ENCODE measurements around the gene GNB5. TPM values are rescaled to one million over a fixed set of nuclear protein-coding genes. Genes with fewer than 3 reads are reported as not detected.

The GNB5 gene
- total and polyA plus RNA-seq, 2 of the 13 experiments (the other 11 are each of a cell fraction or from before 2014, with no cell fraction given), result 13.7 to 14.4 TPM

DNA sequence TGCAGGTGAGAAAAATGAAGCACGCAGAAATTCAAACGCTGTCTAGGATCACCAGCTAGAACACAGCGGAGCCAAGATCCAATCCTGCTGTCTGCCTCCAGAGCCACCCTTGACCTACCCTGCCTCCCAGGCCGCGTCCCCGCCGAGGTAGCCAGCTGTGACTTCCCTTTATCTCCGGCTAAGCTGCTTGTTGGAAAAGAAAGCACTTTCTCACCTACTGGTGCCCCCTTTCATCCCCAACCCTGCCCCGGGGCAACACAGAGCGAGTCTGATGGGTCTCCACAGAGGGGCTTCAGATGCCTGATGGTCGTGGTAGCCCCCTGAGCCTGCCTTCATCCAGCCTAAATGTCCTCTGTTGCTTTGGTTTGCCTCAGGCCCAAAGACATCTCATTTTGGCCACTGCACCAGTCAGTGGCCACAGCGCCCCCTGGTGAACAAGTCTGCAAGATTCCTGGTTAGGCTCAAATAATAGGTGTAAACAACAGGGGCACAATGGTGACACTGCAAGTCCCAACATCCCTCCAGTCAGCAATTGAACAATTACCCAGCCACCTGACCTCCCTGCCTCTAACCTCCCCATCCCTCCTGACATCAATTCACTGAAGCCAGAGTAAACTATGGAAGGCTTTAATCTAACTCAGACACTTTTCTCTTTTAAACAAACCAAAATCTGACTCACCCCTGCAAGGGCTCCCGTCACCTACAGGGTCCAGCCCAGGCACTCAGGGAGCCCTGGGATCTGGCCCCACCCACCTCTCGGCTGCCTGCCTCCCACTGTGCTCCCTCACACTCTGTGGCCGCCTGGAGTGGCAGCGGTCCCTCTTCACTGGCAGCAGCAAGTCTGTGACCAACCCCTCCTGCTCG is 51.4 kb downstream of the GNB5 start:
- no peaks in the 10 kb centered on the region; a peak in 1 of 5 replicates for H3K36me3 ChIP-seq (replicated peaks in 1 of 2; ENCODE audit: control insufficient read depth in 1 of 2, insufficient read depth in 2 of 2, low read length in 2 of 2)
- BruUV-seq (replicated peaks), result no TSS peak
- TF ChIP-seq HES4 (CRISPR knock-in tag; IDR thresholded peaks at IDR 0.05; ENCODE audit: borderline replicate concordance) (0 out of 2 replicates have a peak, but pooled peaks have one; percentile 4), SP140L (CRISPR knock-in tag; IDR thresholded peaks at IDR 0.05; ENCODE audit: borderline replicate concordance) (no peak), LCORL (IDR thresholded peaks at IDR 0.05) (no peak), LCORL (CRISPR knock-in tag; IDR thresholded peaks at IDR 0.05) (peak; percentile 62; the same call in 1 of the 2 replicates), SMYD3 (CRISPR knock-in tag; IDR thresholded peaks at IDR 0.05) (no peak), RFXAP (CRISPR knock-in tag; IDR thresholded peaks at IDR 0.05; ENCODE audit: borderline replicate concordance) (0 out of 2 replicates have a peak, but pooled peaks have one; percentile 35), BRCA1 (CRISPR knock-in tag; IDR thresholded peaks at IDR 0.05) (no peak), ZFX (CRISPR knock-in tag; IDR thresholded peaks at IDR 0.05; ENCODE audit: low read depth) (peak; percentile 47; the same call in 1 of the 2 replicates), HOXA5 (CRISPR knock-in tag; IDR thresholded peaks at IDR 0.05) (peak; percentile 63; the same call in 1 of the 2 replicates), HNRNPK (IDR thresholded peaks at IDR 0.05; ENCODE audit: low read depth, low read length, poor library complexity, severe bottlenecking) (no peak), RELA (CRISPR knock-in tag; IDR thresholded peaks at IDR 0.05) (0 out of 2 replicates have a peak, but pooled peaks have one; percentile 17)
- TF ChIP-seq, protein P1, sequence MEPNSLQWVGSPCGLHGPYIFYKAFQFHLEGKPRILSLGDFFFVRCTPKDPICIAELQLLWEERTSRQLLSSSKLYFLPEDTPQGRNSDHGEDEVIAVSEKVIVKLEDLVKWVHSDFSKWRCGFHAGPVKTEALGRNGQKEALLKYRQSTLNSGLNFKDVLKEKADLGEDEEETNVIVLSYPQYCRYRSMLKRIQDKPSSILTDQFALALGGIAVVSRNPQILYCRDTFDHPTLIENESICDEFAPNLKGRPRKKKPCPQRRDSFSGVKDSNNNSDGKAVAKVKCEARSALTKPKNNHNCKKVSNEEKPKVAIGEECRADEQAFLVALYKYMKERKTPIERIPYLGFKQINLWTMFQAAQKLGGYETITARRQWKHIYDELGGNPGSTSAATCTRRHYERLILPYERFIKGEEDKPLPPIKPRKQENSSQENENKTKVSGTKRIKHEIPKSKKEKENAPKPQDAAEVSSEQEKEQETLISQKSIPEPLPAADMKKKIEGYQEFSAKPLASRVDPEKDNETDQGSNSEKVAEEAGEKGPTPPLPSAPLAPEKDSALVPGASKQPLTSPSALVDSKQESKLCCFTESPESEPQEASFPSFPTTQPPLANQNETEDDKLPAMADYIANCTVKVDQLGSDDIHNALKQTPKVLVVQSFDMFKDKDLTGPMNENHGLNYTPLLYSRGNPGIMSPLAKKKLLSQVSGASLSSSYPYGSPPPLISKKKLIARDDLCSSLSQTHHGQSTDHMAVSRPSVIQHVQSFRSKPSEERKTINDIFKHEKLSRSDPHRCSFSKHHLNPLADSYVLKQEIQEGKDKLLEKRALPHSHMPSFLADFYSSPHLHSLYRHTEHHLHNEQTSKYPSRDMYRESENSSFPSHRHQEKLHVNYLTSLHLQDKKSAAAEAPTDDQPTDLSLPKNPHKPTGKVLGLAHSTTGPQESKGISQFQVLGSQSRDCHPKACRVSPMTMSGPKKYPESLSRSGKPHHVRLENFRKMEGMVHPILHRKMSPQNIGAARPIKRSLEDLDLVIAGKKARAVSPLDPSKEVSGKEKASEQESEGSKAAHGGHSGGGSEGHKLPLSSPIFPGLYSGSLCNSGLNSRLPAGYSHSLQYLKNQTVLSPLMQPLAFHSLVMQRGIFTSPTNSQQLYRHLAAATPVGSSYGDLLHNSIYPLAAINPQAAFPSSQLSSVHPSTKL (CRISPR knock-in tag; IDR thresholded peaks at IDR 0.05), result 0 out of 2 replicates have a peak, but pooled peaks have one; percentile 38
- TF ChIP-seq, protein P2, sequence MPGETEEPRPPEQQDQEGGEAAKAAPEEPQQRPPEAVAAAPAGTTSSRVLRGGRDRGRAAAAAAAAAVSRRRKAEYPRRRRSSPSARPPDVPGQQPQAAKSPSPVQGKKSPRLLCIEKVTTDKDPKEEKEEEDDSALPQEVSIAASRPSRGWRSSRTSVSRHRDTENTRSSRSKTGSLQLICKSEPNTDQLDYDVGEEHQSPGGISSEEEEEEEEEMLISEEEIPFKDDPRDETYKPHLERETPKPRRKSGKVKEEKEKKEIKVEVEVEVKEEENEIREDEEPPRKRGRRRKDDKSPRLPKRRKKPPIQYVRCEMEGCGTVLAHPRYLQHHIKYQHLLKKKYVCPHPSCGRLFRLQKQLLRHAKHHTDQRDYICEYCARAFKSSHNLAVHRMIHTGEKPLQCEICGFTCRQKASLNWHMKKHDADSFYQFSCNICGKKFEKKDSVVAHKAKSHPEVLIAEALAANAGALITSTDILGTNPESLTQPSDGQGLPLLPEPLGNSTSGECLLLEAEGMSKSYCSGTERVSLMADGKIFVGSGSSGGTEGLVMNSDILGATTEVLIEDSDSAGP (CRISPR knock-in tag; IDR thresholded peaks at IDR 0.05; ENCODE audit: borderline replicate concordance), result peak; percentile 58; the same call in 1 of the 2 replicates
- TF ChIP-seq, protein P3, sequence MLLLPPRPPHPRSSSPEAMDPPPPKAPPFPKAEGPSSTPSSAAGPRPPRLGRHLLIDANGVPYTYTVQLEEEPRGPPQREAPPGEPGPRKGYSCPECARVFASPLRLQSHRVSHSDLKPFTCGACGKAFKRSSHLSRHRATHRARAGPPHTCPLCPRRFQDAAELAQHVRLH (CRISPR knock-in tag; IDR thresholded peaks at IDR 0.05; ENCODE audit: borderline replicate concordance, low read depth), result peak; percentile 38; the same call in 1 of the 2 replicates
- TF ChIP-seq, protein P4, sequence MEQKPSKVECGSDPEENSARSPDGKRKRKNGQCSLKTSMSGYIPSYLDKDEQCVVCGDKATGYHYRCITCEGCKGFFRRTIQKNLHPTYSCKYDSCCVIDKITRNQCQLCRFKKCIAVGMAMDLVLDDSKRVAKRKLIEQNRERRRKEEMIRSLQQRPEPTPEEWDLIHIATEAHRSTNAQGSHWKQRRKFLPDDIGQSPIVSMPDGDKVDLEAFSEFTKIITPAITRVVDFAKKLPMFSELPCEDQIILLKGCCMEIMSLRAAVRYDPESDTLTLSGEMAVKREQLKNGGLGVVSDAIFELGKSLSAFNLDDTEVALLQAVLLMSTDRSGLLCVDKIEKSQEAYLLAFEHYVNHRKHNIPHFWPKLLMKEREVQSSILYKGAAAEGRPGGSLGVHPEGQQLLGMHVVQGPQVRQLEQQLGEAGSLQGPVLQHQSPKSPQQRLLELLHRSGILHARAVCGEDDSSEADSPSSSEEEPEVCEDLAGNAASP (CRISPR knock-in tag; IDR thresholded peaks at IDR 0.05; ENCODE audit: borderline replicate concordance), result 0 out of 2 replicates have a peak, but pooled peaks have one; percentile 27

More for the DNA sequence above, 51.4 kb downstream of the GNB5 start:
- no peaks in the 10 kb centered on the region for H3K9me3 ChIP-seq (ENCODE audit: low read length)
- DNase-seq (ENCODE audit: low spot score), result peak; percentile 60
- no peak overlapping the region for H3K4me2 ChIP-seq (ENCODE audit: low read depth, low read length)
- in situ Hi-C loops (cut with HindIII; ENCODE audit: extremely low pct_ligation_motif_present, low pct_unique_long_range_greater_than_20kb) (loop anchor here (5.0 kb wide), 2 partner anchors 63 to 158 kb away; no protein-coding TSS in a partner anchor), intact Hi-C loops (cut with micrococcal nuclease; ENCODE audit: unreplicated experiment) (loop anchor here (2.0 to 10.0 kb wide), 2 partner anchors 157 to 355 kb away; no protein-coding TSS in a partner anchor)
- no peak overlapping the region for H3K4me3 ChIP-seq (replicated peaks in 1 of 3; ENCODE audit: insufficient read depth in 1 of 3, low read depth in 2 of 3, low read length in 3 of 3)
- ChIA-PET CTCF (ENCODE audit: low intra/inter-chr PET ratio, low total read pairs) (interaction anchor here (0.8 to 1.6 kb wide), 2 partner anchors 61 to 68 kb away, joined by 3 to 6 read pairs; no protein-coding TSS in a partner anchor), POLR2A (no interaction called here)
- no peaks in the 10 kb centered on the region for H3K27me3 ChIP-seq (ENCODE audit: control insufficient read depth in 1 of 2, insufficient read depth in 2 of 2, low read length in 2 of 2)
- no peaks in the 10 kb centered on the region for H3K79me2 ChIP-seq (ENCODE audit: insufficient read depth, low read length)
- 77% methylated on average over 16 of the region's 17 CpGs for WGBS (ENCODE audit: low lambda C conversion rate)
- peak; percentile 50 for ATAC-seq
- H3K4me1 ChIP-seq (ENCODE audit: insufficient read depth, low read length), result peaks cover 65% of the 10 kb centered on the region
- H3K27ac ChIP-seq (ENCODE audit: extremely low read length, insufficient read depth, low read length), result peak overlapping the region; percentile 5
- H4K20me1 ChIP-seq (ENCODE audit: insufficient read depth, low read length), result no peaks in the 10 kb centered on the region
- no peak overlapping the region for H3K9ac ChIP-seq (ENCODE audit: insufficient read depth, low read depth, low read length)
- H2AFZ ChIP-seq (ENCODE audit: low read length), result no peak overlapping the region
- peak; percentile 77 for FAIRE-seq

Measured in HepG2 (cell line).